GM21360 (cell line): ENCODE measurements around the gene TMEM131.
"Not testable (repeated sequence)": the region's sequence is repeated elsewhere in the genome, so short reads cannot be mapped to it uniquely, and the experiment has no call there.

Source experiments
- ATAC-seq: cut with Tn5 transposase; IDR thresholded peaks from one replicate; pipeline ENCODE4 v1.9.1; 2021; ENCODE audit warnings: mild to moderate bottlenecking, moderate library complexity; ENCODE audit not compliant: unreplicated experiment

TMEM131 gene

GRCh38 chr2:97914691-97915213 is 81.0 kb downstream of the TMEM131 start:
- no peak for ATAC-seq

DNA sequence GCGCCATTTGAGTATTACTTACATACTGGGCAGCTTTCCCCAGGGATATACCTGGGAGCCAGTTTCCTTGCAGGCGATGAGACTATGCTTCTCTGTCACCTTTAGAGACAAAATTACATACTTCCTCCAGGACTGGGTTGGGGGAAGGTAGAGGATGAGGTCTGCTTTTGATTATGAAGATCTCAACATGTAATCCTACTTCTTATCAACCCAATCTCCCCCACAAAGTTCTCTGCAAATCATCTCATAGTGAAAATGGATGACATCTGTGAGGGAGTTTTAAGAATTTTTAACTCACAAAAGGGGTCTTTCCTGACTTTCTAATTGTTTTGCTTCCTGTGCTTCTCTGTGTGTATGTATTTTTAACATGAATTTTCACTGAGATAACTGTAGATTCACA is 81.9 kb downstream of the TMEM131 start:
- no peak for ATAC-seq

DNA sequence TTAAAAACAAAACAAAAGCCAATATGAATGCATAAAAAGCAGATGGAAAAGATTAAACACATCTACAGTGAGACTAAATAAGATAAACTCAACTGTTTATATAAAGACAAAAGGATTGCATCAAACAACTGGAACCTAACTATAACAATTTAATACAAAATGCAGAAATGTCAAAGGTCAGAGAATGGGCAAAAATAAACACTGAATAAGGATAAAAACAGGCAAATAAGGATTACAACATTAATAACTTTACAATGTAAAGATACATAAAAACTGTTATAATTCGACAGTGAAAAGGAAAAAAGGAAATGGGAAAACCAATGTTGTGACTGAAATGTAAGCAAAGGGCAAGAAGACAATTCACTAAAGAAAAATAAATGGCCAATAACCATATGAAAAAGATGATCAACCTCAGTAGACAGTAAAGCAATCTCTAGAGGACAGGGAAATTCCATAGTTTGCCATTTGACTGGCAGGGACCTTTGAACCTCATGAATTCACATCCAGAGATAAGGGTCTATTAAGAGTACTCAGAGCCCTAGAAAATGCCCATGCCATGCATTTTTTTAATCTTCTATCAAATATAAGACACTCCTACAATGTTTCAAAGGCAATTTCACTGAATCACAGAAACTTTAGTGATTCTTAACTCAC is 83.7 kb downstream of the TMEM131 start:
- ATAC-seq: no peak

GRCh38 chr2:97911206-97911921 is 84.4 kb downstream of the TMEM131 start:
- ATAC-seq: peak; percentile 57

- ATAC-seq: no peak
Measured at GRCh38 chr2:97910403-97911205, 85.1 kb downstream of the TMEM131 start.

GRCh38 chr2:97908208-97908676 is 87.5 kb downstream of the TMEM131 start:
- ATAC-seq: no peak

DNA sequence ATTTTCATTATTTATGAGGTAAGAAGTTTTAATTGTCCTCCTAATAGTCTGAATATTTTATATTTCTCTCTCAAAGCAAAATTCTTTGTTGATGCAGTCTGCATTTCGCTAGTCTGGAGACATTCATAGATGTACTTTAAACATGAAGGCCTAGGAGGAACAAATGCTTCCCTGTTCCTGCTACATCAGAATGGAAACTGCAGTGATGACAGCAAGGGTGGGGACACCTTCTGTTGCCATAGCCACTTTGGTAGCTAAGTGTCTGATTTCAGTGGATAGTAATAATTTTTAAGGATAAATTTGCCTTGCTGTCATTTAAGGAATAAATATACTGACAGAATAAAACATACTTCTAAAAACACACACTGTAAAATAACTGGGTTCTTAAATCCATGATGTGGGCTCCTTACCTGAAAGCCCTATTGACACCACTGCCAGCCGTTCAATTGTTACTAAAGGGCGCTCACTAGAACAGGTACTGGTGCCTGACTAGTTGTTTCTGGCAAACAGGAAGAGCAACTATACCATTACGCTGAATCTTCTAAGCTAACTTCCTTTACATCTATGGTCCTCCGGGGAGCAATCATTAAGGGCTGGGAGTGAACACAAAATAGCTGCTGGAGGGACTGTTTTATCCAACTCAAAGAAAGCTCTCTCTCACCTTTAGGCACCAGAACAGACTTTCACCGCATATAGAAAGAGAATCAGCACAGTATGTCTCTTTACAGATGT is 88.2 kb downstream of the TMEM131 start:
- no peak for ATAC-seq

- no peak for ATAC-seq
Measured at GRCh38 chr2:97906307-97906706, 89.4 kb downstream of the TMEM131 start.

DNA sequence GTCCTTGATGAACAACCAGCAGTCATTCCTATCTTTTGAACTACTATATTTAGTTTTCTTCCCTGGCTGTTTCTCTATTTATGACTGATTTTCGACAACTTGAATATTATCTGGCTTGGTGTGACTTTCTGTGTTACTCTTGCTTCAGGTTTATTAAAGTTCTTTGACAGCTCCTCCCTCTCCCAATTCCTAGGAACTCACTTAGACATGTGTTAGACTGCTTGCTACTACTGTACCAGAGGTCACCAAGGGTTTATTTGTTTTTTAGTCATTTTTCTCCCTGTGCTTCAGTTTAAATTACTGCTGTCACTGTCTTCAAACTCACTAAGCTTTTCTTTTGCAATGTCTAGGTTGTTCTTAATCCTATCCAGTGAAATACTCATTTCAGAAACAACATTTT is 90.5 kb downstream of the TMEM131 start:
- ATAC-seq: no peak

DNA sequence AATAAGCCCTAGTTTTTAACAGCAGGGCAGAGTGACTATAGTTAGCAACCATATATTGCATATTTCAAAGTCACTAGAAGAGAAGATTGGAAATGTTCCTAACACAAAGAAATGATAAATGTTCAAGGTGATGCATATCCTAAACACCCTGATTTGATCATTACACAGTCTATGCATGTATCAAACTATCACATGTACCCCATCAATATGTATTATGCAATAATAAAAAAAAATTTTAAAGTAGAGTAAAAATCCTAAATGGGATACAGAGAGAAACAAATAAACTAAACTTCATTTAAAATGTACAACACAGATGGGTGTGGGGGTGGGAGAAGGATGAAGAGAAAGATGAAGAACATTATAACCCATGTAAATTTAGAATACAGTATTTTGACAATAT is 93.9 kb downstream of the TMEM131 start:
- no peak for ATAC-seq

GRCh38 chr2:97900806-97901205 is 94.9 kb downstream of the TMEM131 start:
- no peak for ATAC-seq

GRCh38 chr2:97893042-97893441 is 102.7 kb downstream of the TMEM131 start:
- ATAC-seq: not testable (repeated sequence)

GRCh38 chr2:97891611-97892010 is 104.1 kb downstream of the TMEM131 start:
- ATAC-seq: no peak

GRCh38 chr2:97889156-97889555 is 106.6 kb downstream of the TMEM131 start:
- ATAC-seq: no peak

GRCh38 chr2:97885841-97886240 is 109.9 kb downstream of the TMEM131 start:
- no peak for ATAC-seq

GRCh38 chr2:97880334-97880733 is 115.4 kb downstream of the TMEM131 start:
- ATAC-seq: no peak

GRCh38 chr2:97878865-97879264 is 116.9 kb downstream of the TMEM131 start:
- ATAC-seq: no peak

DNA sequence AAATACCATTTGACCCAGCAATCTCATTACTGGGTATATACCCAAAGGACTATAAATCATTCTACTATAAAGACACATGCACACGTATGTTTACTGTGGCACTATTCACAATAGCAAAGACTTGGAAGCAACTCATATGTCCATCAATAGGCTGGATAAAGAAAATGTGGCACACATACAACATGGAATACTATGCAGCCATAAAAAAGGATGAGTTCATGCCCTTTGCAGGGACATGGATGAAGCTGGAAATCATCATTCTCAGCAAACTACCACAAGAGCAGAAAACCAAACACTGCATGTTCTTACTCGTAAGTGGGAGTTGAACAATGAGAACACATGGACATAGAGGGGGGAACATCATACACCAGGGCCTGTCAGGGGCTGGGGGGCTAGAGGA is 117.4 kb downstream of the TMEM131 start:
- not testable (repeated sequence) for ATAC-seq

DNA sequence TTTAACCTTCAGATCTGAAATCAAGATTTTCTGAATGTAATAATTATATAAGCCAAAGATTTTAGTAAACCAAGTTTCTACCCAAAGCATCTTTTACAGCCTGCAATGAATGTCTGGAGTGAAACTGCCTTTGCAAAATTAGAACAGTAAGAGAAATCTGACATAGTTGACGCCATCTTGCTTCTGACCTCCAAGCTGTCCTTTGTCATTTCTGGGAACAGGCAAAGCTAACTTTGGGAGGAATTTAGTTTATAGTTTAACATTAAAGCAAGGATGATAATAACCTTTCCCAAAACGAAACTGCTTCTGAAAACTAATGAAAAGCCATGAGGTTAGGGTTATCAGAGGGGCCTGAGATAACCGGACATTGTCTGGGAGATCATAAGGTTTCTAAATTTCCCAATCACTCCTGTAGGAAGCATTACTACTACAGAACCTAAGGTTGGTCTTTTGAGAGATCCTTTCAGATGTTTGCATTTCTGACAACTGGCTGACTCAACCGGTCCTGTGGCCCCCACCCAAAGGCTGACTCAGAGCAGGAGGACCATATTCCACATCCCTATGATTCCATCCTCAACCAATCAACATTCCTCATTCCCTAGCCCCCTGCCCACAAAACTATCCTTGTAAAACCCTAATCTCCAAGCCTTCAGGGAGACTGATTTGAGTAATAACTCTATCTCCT is 124.5 kb downstream of the TMEM131 start:
- ATAC-seq: no peak

- ATAC-seq: peak; percentile 98
Measured at GRCh38 chr2:97870396-97870843, 125.3 kb downstream of the TMEM131 start.
